ENCODE data around the gene LDLR.
"Not testable (repeated sequence)": the region's sequence is repeated elsewhere in the genome, so short reads cannot be mapped to it uniquely, and the experiment has no call there.

DNA sequence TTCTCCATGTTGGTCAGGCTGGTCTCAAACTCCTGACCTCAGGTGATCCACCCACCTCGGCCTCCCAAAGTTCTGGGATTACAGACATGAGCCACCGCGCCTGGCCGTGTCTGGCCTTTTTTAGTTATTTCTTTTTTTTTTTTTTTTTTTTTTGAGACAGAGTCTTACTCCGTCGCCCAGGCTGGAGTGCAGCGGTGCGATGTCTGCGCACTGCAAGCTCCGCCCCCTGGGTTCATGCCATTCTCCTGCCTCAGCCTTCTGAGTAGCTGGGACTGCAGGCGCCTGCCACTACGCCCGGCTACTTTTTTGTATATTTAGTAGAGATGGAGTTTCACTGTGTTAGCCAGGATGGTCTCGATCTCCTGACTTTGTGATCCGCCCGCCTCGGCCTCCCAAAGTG lies 32.7 kb downstream of the LDLR start:
- TF ChIP-seq, protein P1, sequence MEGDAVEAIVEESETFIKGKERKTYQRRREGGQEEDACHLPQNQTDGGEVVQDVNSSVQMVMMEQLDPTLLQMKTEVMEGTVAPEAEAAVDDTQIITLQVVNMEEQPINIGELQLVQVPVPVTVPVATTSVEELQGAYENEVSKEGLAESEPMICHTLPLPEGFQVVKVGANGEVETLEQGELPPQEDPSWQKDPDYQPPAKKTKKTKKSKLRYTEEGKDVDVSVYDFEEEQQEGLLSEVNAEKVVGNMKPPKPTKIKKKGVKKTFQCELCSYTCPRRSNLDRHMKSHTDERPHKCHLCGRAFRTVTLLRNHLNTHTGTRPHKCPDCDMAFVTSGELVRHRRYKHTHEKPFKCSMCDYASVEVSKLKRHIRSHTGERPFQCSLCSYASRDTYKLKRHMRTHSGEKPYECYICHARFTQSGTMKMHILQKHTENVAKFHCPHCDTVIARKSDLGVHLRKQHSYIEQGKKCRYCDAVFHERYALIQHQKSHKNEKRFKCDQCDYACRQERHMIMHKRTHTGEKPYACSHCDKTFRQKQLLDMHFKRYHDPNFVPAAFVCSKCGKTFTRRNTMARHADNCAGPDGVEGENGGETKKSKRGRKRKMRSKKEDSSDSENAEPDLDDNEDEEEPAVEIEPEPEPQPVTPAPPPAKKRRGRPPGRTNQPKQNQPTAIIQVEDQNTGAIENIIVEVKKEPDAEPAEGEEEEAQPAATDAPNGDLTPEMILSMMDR (conservative IDR thresholded peaks at IDR 0.05; ENCODE audit: low read length): not testable (repeated sequence)
- not testable (repeated sequence) for TF ChIP-seq EZH2phosphoT487 (IDR thresholded peaks at IDR 0.05; ENCODE audit: borderline replicate concordance, low read depth, low read length)

Measured in OCI-LY7 (cell line).